ENCODE results near the gene ATXN1L. TPM values are rescaled to one million over a fixed set of nuclear protein-coding genes. Genes with fewer than 3 reads are reported as not detected.
"Not testable (repeated sequence)": the region's sequence is repeated elsewhere in the genome, so short reads cannot be mapped to it uniquely, and the experiment has no call there.

The ATXN1L gene
- total and polyA plus RNA-seq, 8 donors = 4.2 to 33.4 (median 9.3) TPM

- no peaks in the 10 kb centered on the region for H3K36me3 ChIP-seq
- WGBS, 5 donors = 54 to 75% (median 57%) methylated on average over 5 of the region's 5 CpGs
- no peaks in the 10 kb centered on the region for H3K27me3 ChIP-seq
- H3K4me1 ChIP-seq = no peaks in the 10 kb centered on the region
- H3K9me3 ChIP-seq = no peaks in the 10 kb centered on the region
- intact Hi-C loops (cut with DNase I; ENCODE audit: low total_unique reads) = no loop called here
- DNase-seq = no peak
- TF ChIP-seq EP300 (IDR thresholded peaks at IDR 0.05) = no peak
- no peak for TF ChIP-seq POLR2A (IDR thresholded peaks at IDR 0.05)
- no peak for TF ChIP-seq POLR2AphosphoS5 (IDR thresholded peaks at IDR 0.05)
- TF ChIP-seq CTCF (IDR thresholded peaks at IDR 0.05) = no peak
- no peak overlapping the region for H3K27ac ChIP-seq
- no peak overlapping the region for H3K4me3 ChIP-seq
These were observed 19.2 kb upstream of the ATXN1L start for GRCh38 chr16:71826533-71827017.

- intact Hi-C loops (cut with DNase I; ENCODE audit: low total_unique reads) = no loop called here
- Histone ChIP-seq H3K27ac (no peak overlapping the region), H3K4me1 (no peaks in the 10 kb centered on the region), H3K27me3 (no peaks in the 10 kb centered on the region), H3K4me3 (no peak overlapping the region), H3K36me3 (no peaks in the 10 kb centered on the region), H3K9me3 (no peaks in the 10 kb centered on the region)
- no peak for DNase-seq
- no peak for TF ChIP-seq CTCF (IDR thresholded peaks at IDR 0.05)
- TF ChIP-seq POLR2A (IDR thresholded peaks at IDR 0.05) = no peak
- TF ChIP-seq POLR2AphosphoS5 (IDR thresholded peaks at IDR 0.05) = no peak
- TF ChIP-seq EP300 (IDR thresholded peaks at IDR 0.05) = no peak
- WGBS, 5 donors = 77 to 85% (median 84%) methylated on average over 2 of the region's 2 CpGs
These were observed 15.4 kb upstream of the ATXN1L start for GRCh38 chr16:71830359-71830758.

GRCh38 chr16:71831698-71832097, 14.1 kb upstream of the ATXN1L start:
- 88 to 93% (median 92%) methylated on average over 3 of the region's 3 CpGs for WGBS, 5 donors
- H3K4me1 ChIP-seq; H3K27ac ChIP-seq; intact Hi-C loops (cut with DNase I; ENCODE audit: low total_unique reads); H3K4me3 ChIP-seq; DNase-seq; H3K27me3 ChIP-seq; H3K36me3 ChIP-seq; H3K9me3 ChIP-seq: not testable (repeated sequence)

- intact Hi-C loops (cut with DNase I; ENCODE audit: low total_unique reads); H3K27ac ChIP-seq; H3K4me3 ChIP-seq; DNase-seq; H3K9me3 ChIP-seq; H3K36me3 ChIP-seq; H3K4me1 ChIP-seq; H3K27me3 ChIP-seq: not testable (repeated sequence)
- WGBS, 5 donors = 88 to 92% (median 91%) methylated on average over 2 of the region's 2 CpGs
These were observed 13.7 kb upstream of the ATXN1L start for GRCh38 chr16:71832112-71832511.

- no peak for DNase-seq
- intact Hi-C loops (cut with DNase I; ENCODE audit: low total_unique reads) = no loop called here
- no peaks in the 10 kb centered on the region for H3K27me3 ChIP-seq
- TF ChIP-seq POLR2AphosphoS5 (IDR thresholded peaks at IDR 0.05) (no peak), CTCF (IDR thresholded peaks at IDR 0.05) (no peak), EP300 (IDR thresholded peaks at IDR 0.05) (no peak)
- no peaks in the 10 kb centered on the region for H3K9me3 ChIP-seq
- no peaks in the 10 kb centered on the region for H3K4me1 ChIP-seq
- 83 to 88% (median 85%) methylated on average over 3 of the region's 3 CpGs for WGBS, 5 donors
- H3K27ac ChIP-seq = no peak overlapping the region
- no peak overlapping the region for H3K4me3 ChIP-seq
- H3K36me3 ChIP-seq = no peaks in the 10 kb centered on the region
These were observed 11.5 kb upstream of the ATXN1L start for GRCh38 chr16:71834291-71834690.
